Activated naive CD8-positive, alpha-beta T cell treated with anti-CD3 and anti-CD28 coated beads, Interleukin-2, amount 50 U/mL, for 24 hours (primary cell): Measurements from ENCODE around the gene BTG1.
"Not testable (repeated sequence)": the region's sequence is repeated elsewhere in the genome, so short reads cannot be mapped to it uniquely, and the experiment has no call there.

Source experiments
- ATAC-seq: fragments of 150-1000 bp; cut with Tn5 transposase; one replicate; pipeline ENCODE4 v1.10.0; 2021
- DNase-seq: peaks from one replicate; pipeline ENCODE4 v3.0.0; 2021
- H3K27ac Mint-ChIP-seq: one replicate; pipeline ENCODE4 v1.8.0; 2021; ENCODE audit warnings: mild to moderate bottlenecking, mixed read lengths
- H3K27me3 Mint-ChIP-seq: one replicate; pipeline ENCODE4 v1.8.0; 2021; ENCODE audit warnings: mixed read lengths
- H3K36me3 Mint-ChIP-seq: one replicate; pipeline ENCODE4 v1.8.0; 2021; ENCODE audit warnings: low read depth, mixed read lengths
- H3K4me1 Mint-ChIP-seq: one replicate; pipeline ENCODE4 v1.8.0; 2021; ENCODE audit warnings: mixed read lengths
- H3K4me3 Mint-ChIP-seq: one replicate; pipeline ENCODE4 v1.8.0; 2021; ENCODE audit warnings: mild to moderate bottlenecking, moderate library complexity, mixed read lengths
- H3K9me3 Mint-ChIP-seq: one replicate; pipeline ENCODE4 v1.8.0; 2021; ENCODE audit warnings: mixed read lengths

Gene BTG1

GRCh38 chr12:92143258-92143657, 2.4 kb downstream of the BTG1 start:
- ATAC-seq, result no peak

GRCh38 chr12:92142251-92142926, 3.3 kb downstream of the BTG1 start:
- peaks cover 68% of the 10 kb centered on the region for H3K36me3 Mint-ChIP-seq
- H3K27ac Mint-ChIP-seq, result peak overlapping the region; percentile 90
- peaks cover 1% of the 10 kb centered on the region for H3K27me3 Mint-ChIP-seq
- peak overlapping the region; percentile 99 for H3K4me3 Mint-ChIP-seq
- H3K4me1 Mint-ChIP-seq, result peaks cover 36% of the 10 kb centered on the region
- no peaks in the 10 kb centered on the region for H3K9me3 Mint-ChIP-seq
- no peak for DNase-seq
- no peak for ATAC-seq

More at GRCh38 chr12:92143258-92143657, 2.4 kb downstream of the BTG1 start:
- H3K4me1 Mint-ChIP-seq, result peaks cover 36% of the 10 kb centered on the region
- no peaks in the 10 kb centered on the region for H3K9me3 Mint-ChIP-seq
- peaks cover 1% of the 10 kb centered on the region for H3K27me3 Mint-ChIP-seq
- DNase-seq, result no peak
- H3K36me3 Mint-ChIP-seq, result peaks cover 64% of the 10 kb centered on the region
- H3K4me3 Mint-ChIP-seq, result peak overlapping the region; percentile 99
- peak overlapping the region; percentile 90 for H3K27ac Mint-ChIP-seq

GRCh38 chr12:92141591-92142121, 4.0 kb downstream of the BTG1 start:
- peak overlapping the region; percentile 99 for H3K4me3 Mint-ChIP-seq
- no peaks in the 10 kb centered on the region for H3K9me3 Mint-ChIP-seq
- H3K27me3 Mint-ChIP-seq, result peaks cover 1% of the 10 kb centered on the region
- no peak for ATAC-seq
- peaks cover 70% of the 10 kb centered on the region for H3K36me3 Mint-ChIP-seq
- no peak for DNase-seq
- H3K27ac Mint-ChIP-seq, result peak overlapping the region; percentile 90
- H3K4me1 Mint-ChIP-seq, result peaks cover 39% of the 10 kb centered on the region

- DNase-seq (no peak), ATAC-seq (no peak)
- Mint-ChIP-seq H3K27me3 (peaks cover 1% of the 10 kb centered on the region), H3K36me3 (peaks cover 74% of the 10 kb centered on the region), H3K4me1 (peaks cover 45% of the 10 kb centered on the region), H3K9me3 (no peaks in the 10 kb centered on the region), H3K4me3 (peak overlapping the region; percentile 99), H3K27ac (peak overlapping the region; percentile 90)
These were observed 4.6 kb downstream of the BTG1 start for GRCh38 chr12:92140896-92141536.

GRCh38 chr12:92140156-92140555, 5.5 kb downstream of the BTG1 start:
- H3K36me3 Mint-ChIP-seq, result peaks cover 72% of the 10 kb centered on the region
- H3K27me3 Mint-ChIP-seq, result no peaks in the 10 kb centered on the region
- peak overlapping the region; percentile 90 for H3K27ac Mint-ChIP-seq
- DNase-seq, result no peak
- no peak for ATAC-seq
- no peaks in the 10 kb centered on the region for H3K9me3 Mint-ChIP-seq
- H3K4me1 Mint-ChIP-seq, result peaks cover 50% of the 10 kb centered on the region
- peak overlapping the region; percentile 99 for H3K4me3 Mint-ChIP-seq

- Mint-ChIP-seq H3K27ac (peak overlapping the region; percentile 90), H3K36me3 (peaks cover 76% of the 10 kb centered on the region), H3K4me1 (peaks cover 55% of the 10 kb centered on the region), H3K4me3 (peak overlapping the region; percentile 99), H3K27me3 (no peaks in the 10 kb centered on the region), H3K9me3 (no peaks in the 10 kb centered on the region)
- ATAC-seq (no peak), DNase-seq (no peak)
These were observed 6.0 kb downstream of the BTG1 start for GRCh38 chr12:92139634-92140150.

GRCh38 chr12:92138626-92139025, 7.0 kb downstream of the BTG1 start:
- peaks cover 63% of the 10 kb centered on the region for H3K4me1 Mint-ChIP-seq
- peak overlapping the region; percentile 99 for H3K4me3 Mint-ChIP-seq
- no peak for ATAC-seq

GRCh38 chr12:92138144-92138543, 7.5 kb downstream of the BTG1 start:
- no peak for DNase-seq
- ATAC-seq, result no peak
- peaks cover 68% of the 10 kb centered on the region for H3K4me1 Mint-ChIP-seq
- peak overlapping the region; percentile 99 for H3K4me3 Mint-ChIP-seq
- no peaks in the 10 kb centered on the region for H3K9me3 Mint-ChIP-seq
- H3K27ac Mint-ChIP-seq, result peak overlapping the region; percentile 90
- H3K27me3 Mint-ChIP-seq, result no peaks in the 10 kb centered on the region
- peaks cover 64% of the 10 kb centered on the region for H3K36me3 Mint-ChIP-seq

More at GRCh38 chr12:92138626-92139025, 7.0 kb downstream of the BTG1 start:
- no peak for DNase-seq
- H3K27me3 Mint-ChIP-seq, result no peaks in the 10 kb centered on the region
- H3K9me3 Mint-ChIP-seq, result no peaks in the 10 kb centered on the region
- H3K27ac Mint-ChIP-seq, result peak overlapping the region; percentile 90
- peaks cover 69% of the 10 kb centered on the region for H3K36me3 Mint-ChIP-seq

- peak; percentile 27 for ATAC-seq
- peaks cover 56% of the 10 kb centered on the region for H3K36me3 Mint-ChIP-seq
- H3K27me3 Mint-ChIP-seq, result no peaks in the 10 kb centered on the region
- DNase-seq, result no peak
- H3K9me3 Mint-ChIP-seq, result no peaks in the 10 kb centered on the region
- peak overlapping the region; percentile 90 for H3K27ac Mint-ChIP-seq
- H3K4me3 Mint-ChIP-seq, result peak overlapping the region; percentile 99
- H3K4me1 Mint-ChIP-seq, result peaks cover 78% of the 10 kb centered on the region
These were observed 8.5 kb downstream of the BTG1 start for GRCh38 chr12:92136965-92137721.

- Mint-ChIP-seq H3K27ac (peak overlapping the region; percentile 90), H3K4me3 (peak overlapping the region; percentile 99), H3K36me3 (peaks cover 55% of the 10 kb centered on the region), H3K4me1 (peaks cover 87% of the 10 kb centered on the region), H3K9me3 (no peaks in the 10 kb centered on the region), H3K27me3 (no peaks in the 10 kb centered on the region)
- DNase-seq (no peak), ATAC-seq (no peak)
These were observed 9.5 kb downstream of the BTG1 start for GRCh38 chr12:92136026-92136730.

- Mint-ChIP-seq H3K36me3 (peaks cover 52% of the 10 kb centered on the region), H3K27ac (peak overlapping the region; percentile 90), H3K4me1 (peaks cover 92% of the 10 kb centered on the region), H3K4me3 (peak overlapping the region; percentile 99)
- not testable (repeated sequence) for DNase-seq, H3K27me3 Mint-ChIP-seq, H3K9me3 Mint-ChIP-seq, ATAC-seq
These were observed 10.1 kb downstream of the BTG1 start for GRCh38 chr12:92135541-92135940.

- ATAC-seq (peak; percentile 64), DNase-seq (no peak)
- Mint-ChIP-seq H3K4me3 (peak overlapping the region; percentile 99), H3K4me1 (peaks cover 95% of the 10 kb centered on the region), H3K36me3 (peaks cover 47% of the 10 kb centered on the region), H3K27me3 (no peaks in the 10 kb centered on the region), H3K9me3 (no peaks in the 10 kb centered on the region), H3K27ac (peak overlapping the region; percentile 90)
These were observed 10.9 kb downstream of the BTG1 start for GRCh38 chr12:92134638-92135274.

GRCh38 chr12:92133795-92134637, 11.6 kb downstream of the BTG1 start:
- Mint-ChIP-seq H3K27me3 (no peaks in the 10 kb centered on the region), H3K4me3 (peak overlapping the region; percentile 99), H3K9me3 (peaks cover 3% of the 10 kb centered on the region), H3K36me3 (peaks cover 49% of the 10 kb centered on the region), H3K4me1 (peaks cover 97% of the 10 kb centered on the region), H3K27ac (peak overlapping the region; percentile 90)
- ATAC-seq (peak; percentile 34), DNase-seq (no peak)
